ENCODE data around the gene MEF2B. TPM values are rescaled to one million over a fixed set of nuclear protein-coding genes. Genes with fewer than 3 reads are reported as not detected.

The MEF2B gene
- total RNA-seq, 1 experiment from 2014 or later, result 1.3 TPM

GRCh38 chr19:19170873-19171672 lies 1.0 kb upstream of the MEF2B start:
- Mint-ChIP-seq H3K4me1 (peaks cover 18 to 32% of the 10 kb centered on the region in 2 experiments), H3K27me3 (ENCODE audit: low read depth) (peaks cover 63% of the 10 kb centered on the region), H3K9me3 (no peaks in the 10 kb centered on the region), H3K4me3 (peak overlapping the region; percentile 56 to 77), H3K27ac (0 out of 7 replicates have a peak overlapping the region, but pooled peaks of 1 of the 3 experiments have one; percentile 18), H3K36me3 (ENCODE audit: insufficient read depth in 1 of 3, low read depth in 3 of 3) (no peaks in the 10 kb centered on the region)
- H2BK12ac ChIP-seq (ENCODE audit: insufficient read length, low read depth, low read length), result no peak overlapping the region
- H3K9me3 ChIP-seq (ENCODE audit: control insufficient read depth, low read depth, low read length), result no peaks in the 10 kb centered on the region
- H4K91ac ChIP-seq (ENCODE audit: insufficient read length, low read depth, low read length), result no peak overlapping the region
- no peak overlapping the region for H4K5ac ChIP-seq (ENCODE audit: insufficient read length, low read depth, low read length)
- H3K9ac ChIP-seq (ENCODE audit: extremely low read depth, insufficient read length, low read length), result no peak overlapping the region
- peak overlapping the region; percentile 41 for H3K4me2 ChIP-seq (ENCODE audit: insufficient read depth, insufficient read length, low read length)
- H2BK120ac ChIP-seq (ENCODE audit: low read depth, low read length, poor library complexity, severe bottlenecking), result no peak overlapping the region
- H3K79me1 ChIP-seq (ENCODE audit: insufficient read depth, low read depth, low read length, poor library complexity, severe bottlenecking), result no peaks in the 10 kb centered on the region
- H3K4me1 ChIP-seq (ENCODE audit: insufficient read depth, low read length), result no peaks in the 10 kb centered on the region
- no peak overlapping the region for H3K14ac ChIP-seq (ENCODE audit: insufficient read depth, low read length)
- no peak for DNase-seq
- no peak overlapping the region for H3K56ac ChIP-seq (ENCODE audit: insufficient read length, low read depth, low read length)
- no peaks in the 10 kb centered on the region for H4K20me1 ChIP-seq (ENCODE audit: control insufficient read depth, insufficient read depth, insufficient read length)
- no peaks in the 10 kb centered on the region for H3K23me2 ChIP-seq (ENCODE audit: insufficient read length, low read depth, low read length, poor library complexity, severe bottlenecking)
- H4K8ac ChIP-seq (replicated peaks; ENCODE audit: insufficient read length, low read depth, low read length), result no peak overlapping the region
- no peaks in the 10 kb centered on the region for H3K79me2 ChIP-seq (ENCODE audit: insufficient read depth, low read length)
- H2AFZ ChIP-seq (ENCODE audit: low read length), result no peak overlapping the region
- no peak overlapping the region for H2AK5ac ChIP-seq (ENCODE audit: insufficient read length, low read length)
- H2BK5ac ChIP-seq (ENCODE audit: insufficient read length, low read length), result no peak overlapping the region
- H3K23ac ChIP-seq (ENCODE audit: insufficient read length, low read depth, low read length), result no peak overlapping the region
- no peak overlapping the region for H3K4ac ChIP-seq (ENCODE audit: low read depth, low read length)
- no peak overlapping the region for H3T11ph ChIP-seq (ENCODE audit: low read length)
- H3K27me3 ChIP-seq (ENCODE audit: insufficient read depth, low read length), result peaks cover 6% of the 10 kb centered on the region; the same call in 1 of the 2 replicates
- H3K18ac ChIP-seq (ENCODE audit: insufficient read length, low read depth, low read length), result no peak overlapping the region
- no peak overlapping the region for H3K27ac ChIP-seq (ENCODE audit: insufficient read length, low read depth, low read length)
- WGBS (ENCODE audit: extremely low coverage, insufficient read length, low lambda C conversion rate), result no CpG with 5 or more reads among the region's 6 CpGs
- no peak overlapping the region for H2BK15ac ChIP-seq (ENCODE audit: low read depth, low read length)
- no peak overlapping the region for H2BK20ac ChIP-seq (ENCODE audit: low read depth, low read length, poor library complexity, severe bottlenecking)
- no peak for TF ChIP-seq CTCF (conservative IDR thresholded peaks at IDR 0.05)

Measured in H9 (cell line).